Measurements from ENCODE around the gene ZDHHC21.

The ZDHHC21 gene

DNA sequence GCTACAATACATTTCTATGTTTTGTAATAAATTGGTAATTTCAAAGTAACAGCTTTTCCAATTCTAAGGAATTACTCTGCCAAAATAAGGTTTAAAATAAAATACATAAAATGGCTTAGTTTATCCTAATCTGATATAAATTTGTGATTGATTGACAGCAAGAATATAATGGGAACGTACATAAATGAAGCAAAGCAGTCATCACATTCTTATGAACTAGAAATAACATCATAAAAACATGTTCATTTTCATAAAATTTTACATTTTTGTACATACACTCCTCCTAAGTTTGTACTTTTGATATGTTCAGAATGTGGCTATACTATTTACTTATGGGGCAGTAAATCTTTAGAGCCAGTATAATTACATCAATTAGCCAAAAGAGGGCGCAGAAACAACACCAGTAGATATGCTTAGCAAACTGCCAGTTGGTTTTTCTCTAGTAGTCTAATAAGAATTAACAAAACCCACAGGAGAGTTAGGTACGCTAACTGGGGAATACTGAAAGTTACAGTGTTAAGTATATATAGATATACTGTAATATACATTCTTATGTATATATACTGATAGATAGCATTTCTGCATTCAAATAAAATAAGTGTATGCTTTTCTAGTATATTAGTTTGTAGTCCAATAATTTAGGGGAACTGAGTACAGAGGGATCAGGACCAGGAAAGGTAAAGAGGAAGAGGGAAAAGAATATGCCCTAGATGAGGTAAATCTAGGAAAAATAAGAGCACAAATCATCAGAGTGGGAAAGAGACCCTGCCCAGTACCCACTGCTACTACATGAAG is 76.8 kb downstream of the ZDHHC21 start:
- DNase-seq = no peak

GRCh38 chr9:14608540-14608939 is 84.7 kb downstream of the ZDHHC21 start:
- no peak for DNase-seq

DNA sequence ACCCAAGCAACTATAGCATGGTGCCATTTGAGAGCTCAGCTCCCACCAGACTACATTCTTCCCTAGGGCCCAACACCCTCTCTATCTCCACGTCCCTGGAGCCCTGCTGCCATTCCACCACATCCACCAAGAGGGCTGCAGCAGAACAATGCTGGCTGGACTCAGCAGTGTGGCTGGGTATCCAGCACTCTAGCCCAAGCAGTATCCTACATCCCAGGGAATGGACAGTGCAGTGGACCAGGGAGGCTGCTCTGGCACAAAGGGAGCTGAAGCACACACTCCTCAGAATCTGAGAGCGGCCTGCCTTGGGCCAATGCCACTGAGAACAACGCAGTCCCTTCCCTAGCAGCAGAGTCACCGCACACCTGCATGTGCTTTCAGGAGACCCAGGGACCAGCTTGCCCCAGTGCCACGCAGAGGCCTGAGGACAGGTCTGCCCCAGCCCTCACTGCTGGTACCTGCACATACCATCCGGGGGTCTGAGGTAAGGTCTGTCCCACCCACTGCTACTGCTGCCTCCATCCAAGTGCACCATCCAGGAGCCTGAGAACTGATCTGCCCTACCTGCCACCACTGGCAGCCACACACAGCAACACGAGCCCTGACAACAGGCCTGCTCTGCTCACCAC is 95.9 kb downstream of the ZDHHC21 start:
- no peak for DNase-seq

DNA sequence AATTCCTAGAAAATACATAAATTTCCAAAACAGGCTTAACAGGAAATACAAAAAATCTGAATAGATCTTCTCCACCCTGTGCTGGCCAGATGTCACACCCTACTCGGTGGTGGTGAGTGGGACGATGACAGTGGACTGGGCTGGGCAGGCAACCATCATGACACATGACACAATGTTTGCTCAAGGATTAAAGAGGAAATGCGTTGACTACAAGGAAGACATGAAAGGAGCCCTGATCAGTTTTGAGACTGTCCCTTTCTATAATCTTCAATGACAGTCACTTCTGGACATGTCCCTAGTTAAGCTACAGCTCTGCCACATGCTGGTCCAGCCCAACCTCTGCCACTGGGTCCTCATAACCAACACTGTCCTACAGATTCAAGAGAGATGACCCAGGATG is 99.8 kb downstream of the ZDHHC21 start:
- no peak for DNase-seq

DNA sequence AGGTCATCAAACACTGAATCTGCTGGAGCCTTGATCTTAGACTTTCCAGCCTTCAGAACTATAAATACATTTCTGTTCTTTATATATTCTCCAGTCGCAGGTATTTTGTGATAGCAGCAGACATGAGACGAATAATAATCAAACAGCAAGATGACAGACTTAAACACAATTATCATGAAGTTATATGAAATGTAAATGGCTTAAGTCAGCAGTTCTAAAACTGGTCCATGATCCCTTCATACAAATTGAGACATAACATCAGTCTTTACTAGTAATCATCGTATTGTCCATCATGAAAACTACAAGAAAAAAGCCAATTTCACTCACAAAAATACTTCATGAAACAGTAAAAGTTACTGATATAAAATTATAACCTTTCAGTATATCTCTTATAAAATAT is 101.8 kb downstream of the ZDHHC21 start:
- DNase-seq = no peak

DNA sequence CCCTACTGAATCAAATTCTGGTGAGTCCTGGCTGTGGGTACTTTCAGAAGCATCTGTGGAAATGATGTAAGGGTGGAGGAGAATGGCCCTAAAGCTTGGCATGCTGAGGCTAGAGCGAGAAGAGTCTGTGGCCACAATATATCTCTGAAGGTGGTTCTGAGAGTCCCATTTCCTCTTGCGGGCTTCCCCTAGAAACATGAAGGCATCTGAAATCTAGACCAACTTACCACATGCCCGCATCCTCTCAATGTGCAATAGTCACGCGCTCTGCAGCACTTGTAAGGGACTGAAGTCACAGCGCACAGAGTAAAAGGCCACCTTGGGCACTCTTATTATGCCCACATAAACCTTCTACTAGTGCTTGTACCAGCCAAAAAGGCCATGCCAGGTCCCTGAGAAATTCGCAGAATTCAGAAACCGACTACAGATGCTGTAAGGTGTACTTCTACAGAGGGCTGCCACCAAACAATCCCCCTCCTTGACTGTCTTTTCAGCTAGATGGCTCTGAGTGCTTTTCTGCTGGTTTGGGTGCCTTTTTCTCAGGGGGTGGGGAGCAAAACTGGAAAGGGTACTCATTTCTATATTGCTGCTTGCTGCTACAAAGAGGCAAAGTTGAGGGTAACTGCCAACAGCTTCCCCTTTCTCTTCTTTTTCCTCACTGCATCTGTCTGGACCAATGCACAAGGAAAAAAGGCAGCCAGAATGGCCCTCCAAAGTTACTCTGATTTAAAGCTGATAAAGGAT is 107.3 kb downstream of the ZDHHC21 start:
- DNase-seq = peak in 1 of 56 donors; percentile 5

GRCh38 chr9:14584571-14584970 is 108.7 kb downstream of the ZDHHC21 start:
- no peak for DNase-seq

- DNase-seq = no peak
These were observed 115.2 kb downstream of the ZDHHC21 start for GRCh38 chr9:14578030-14578429.

DNA sequence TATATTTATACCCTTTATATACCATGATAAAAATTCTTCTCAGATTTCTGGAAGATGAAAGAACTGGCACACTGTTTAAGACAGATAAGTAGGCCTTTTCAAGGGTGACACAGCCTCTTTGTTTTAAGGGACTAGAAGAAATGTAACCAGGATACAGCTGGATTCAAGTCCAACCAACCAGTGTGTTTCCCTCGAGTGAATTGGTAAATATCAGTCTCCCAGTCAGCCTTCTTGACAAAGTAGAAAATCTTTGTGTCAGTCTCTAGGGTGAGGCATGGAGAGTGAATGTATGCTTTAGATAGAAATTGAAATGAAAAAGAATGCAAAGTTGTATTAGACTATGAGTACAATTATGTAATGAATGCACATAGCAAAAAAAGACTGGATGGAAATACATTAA is 119.1 kb downstream of the ZDHHC21 start:
- DNase-seq = no peak

DNA sequence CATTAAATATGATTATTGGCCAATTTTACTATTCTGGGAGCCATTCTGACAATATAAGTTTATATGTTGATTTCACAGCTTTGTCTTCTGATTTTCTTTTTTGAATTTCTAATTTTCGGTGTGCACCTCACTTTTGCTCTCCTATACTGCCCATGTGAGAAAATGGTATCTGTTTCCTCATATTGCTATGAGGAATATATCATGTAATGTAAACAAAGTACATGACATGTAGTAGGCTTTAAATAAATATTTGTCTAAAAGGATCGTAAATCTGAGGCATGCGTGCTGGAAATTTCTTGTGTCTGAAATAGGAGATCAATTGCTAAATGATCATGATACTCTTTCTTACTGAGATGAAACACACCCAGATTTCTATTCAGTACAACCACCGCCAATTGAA is 119.9 kb downstream of the ZDHHC21 start:
- no peak for DNase-seq

- DNase-seq = no peak
These were observed 127.7 kb downstream of the ZDHHC21 start for GRCh38 chr9:14565352-14566016.

GRCh38 chr9:14563902-14564624 is 129.2 kb downstream of the ZDHHC21 start:
- no peak for DNase-seq

GRCh38 chr9:14561929-14562405 is 131.3 kb downstream of the ZDHHC21 start:
- peak in 1 of 56 donors; percentile 9 for DNase-seq
